Body of pancreas (tissue), 4 donors: Measurements from ENCODE around the gene GP9. TPM values are rescaled to one million over a fixed set of nuclear protein-coding genes. Genes with fewer than 3 reads are reported as not detected.

ENCODE experiments used
- ATAC-seq: fragments of 150-250 bp; one replicate; pipeline ENCODE4 v1.9.1; 2016
- DNase-seq, 4 donors: peaks; one replicate each; pipeline ENCODE4 v3.0.0-alpha.2; 2019
- H3K27ac ChIP-seq, 4 donors: fragments of 200-600 bp; sonication (generic); 1 replicate in 3 of 4; 2 replicates in 1 of 4; pipeline versions ENCODE4 v1.5.1 to v1.6.1; 2016 to 2019; ENCODE audit warnings: mild to moderate bottlenecking in 1 of 4, mixed read lengths in 1 of 4, moderate library complexity in 1 of 4
- H3K27me3 ChIP-seq, 2 donors: fragments of 200-600 bp; sonication (generic); one replicate each; pipeline ENCODE4 v1.6.0; 2016; ENCODE audit warnings: mild to moderate bottlenecking in 1 of 2
- H3K36me3 ChIP-seq, 2 donors: fragments of 200-600 bp; sonication (generic); replicated peaks in 1 of 2; 2 replicates each; pipeline ENCODE4 v1.5.1; 2016; ENCODE audit warnings: low read depth in 2 of 2; ENCODE audit not compliant: insufficient read depth in 1 of 2
- H3K4me1 ChIP-seq: fragments of 200-600 bp; sonication (generic); one replicate; pipeline ENCODE4 v1.6.0; 2016
- H3K4me3 ChIP-seq, 2 donors: fragments of 200-600 bp; sonication (generic); 1 replicate in 1 of 2; 2 replicates in 1 of 2; pipeline ENCODE4 v1.5.1; 2016 to 2019
- H3K9me3 ChIP-seq, 3 donors: fragments of 200-600 bp; sonication (generic); 1 replicate in 2 of 3; 2 replicates in 1 of 3; pipeline ENCODE4 v1.5.1; 2016
- CTCF ChIP-seq, 7 experiments: fragments of 450-650 bp in 4 of 7; fragments of 200-600 bp in 3 of 7; sonication (generic) in 3 of 7; IDR thresholded peaks; one replicate each; pipeline ENCODE4 v1.5.1; 2016 to 2019; ENCODE audit warnings: antibody characterized with exemption in 7 of 7
- POLR2A ChIP-seq, 3 donors: fragments of 450-650 bp; IDR thresholded peaks; one replicate each; pipeline ENCODE4 v1.6.1; 2016; ENCODE audit warnings: antibody characterized with exemption in 3 of 3, mild to moderate bottlenecking in 2 of 3
- WGBS, 2 donors: methylation state at CpG; one replicate each; pipeline ENCODE4 v1.1.5; 2017; 5-methylcytosine and 5-hydroxymethylcytosine counted together
- intact Hi-C: fragments of 100-400 bp; cut with DNase I; formaldehyde crosslinking; loops from one replicate; pipeline ENCODE4 v1.15.1; 2023
- total RNA-seq, 2 donors: library from RNA; depleted of rRNA; stranded (reverse); fragments of >200 nt; gene quantifications; one replicate each; pipeline ENCODE4 v1.1.0, GENCODE V29; 2016

GP9 gene
- total RNA-seq, 2 donors from 2014 or later = not detected

DNA sequence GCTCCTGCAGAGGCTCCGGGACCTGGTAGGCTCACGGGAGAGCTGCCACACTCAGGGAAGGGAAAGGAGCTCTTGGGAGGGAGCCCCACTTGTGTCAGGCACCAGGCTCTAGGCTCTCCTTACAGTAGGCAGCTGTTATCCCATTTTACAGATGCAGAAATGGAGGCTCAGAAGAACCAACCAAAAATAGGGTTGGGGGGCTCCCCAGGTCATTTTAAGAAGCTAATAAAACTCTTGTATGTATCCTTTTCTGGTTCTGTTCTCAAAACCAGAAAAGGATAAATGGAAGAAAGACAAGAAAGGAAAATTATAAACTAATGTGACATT is 23.5 kb upstream of the GP9 start:
- Histone ChIP-seq H3K4me3 (no peak overlapping the region), H3K27me3 (no peaks in the 10 kb centered on the region), H3K4me1 (no peaks in the 10 kb centered on the region), H3K9me3 (no peaks in the 10 kb centered on the region), H3K27ac (no peak overlapping the region), H3K36me3 (no peaks in the 10 kb centered on the region)
- DNase-seq = no peak
- intact Hi-C loops = no loop called here
- no peak for TF ChIP-seq POLR2A (IDR thresholded peaks at IDR 0.05)
- 35 to 100% methylated on average over 2 of the region's 2 CpGs for WGBS, 2 donors
- no peak for ATAC-seq

DNA sequence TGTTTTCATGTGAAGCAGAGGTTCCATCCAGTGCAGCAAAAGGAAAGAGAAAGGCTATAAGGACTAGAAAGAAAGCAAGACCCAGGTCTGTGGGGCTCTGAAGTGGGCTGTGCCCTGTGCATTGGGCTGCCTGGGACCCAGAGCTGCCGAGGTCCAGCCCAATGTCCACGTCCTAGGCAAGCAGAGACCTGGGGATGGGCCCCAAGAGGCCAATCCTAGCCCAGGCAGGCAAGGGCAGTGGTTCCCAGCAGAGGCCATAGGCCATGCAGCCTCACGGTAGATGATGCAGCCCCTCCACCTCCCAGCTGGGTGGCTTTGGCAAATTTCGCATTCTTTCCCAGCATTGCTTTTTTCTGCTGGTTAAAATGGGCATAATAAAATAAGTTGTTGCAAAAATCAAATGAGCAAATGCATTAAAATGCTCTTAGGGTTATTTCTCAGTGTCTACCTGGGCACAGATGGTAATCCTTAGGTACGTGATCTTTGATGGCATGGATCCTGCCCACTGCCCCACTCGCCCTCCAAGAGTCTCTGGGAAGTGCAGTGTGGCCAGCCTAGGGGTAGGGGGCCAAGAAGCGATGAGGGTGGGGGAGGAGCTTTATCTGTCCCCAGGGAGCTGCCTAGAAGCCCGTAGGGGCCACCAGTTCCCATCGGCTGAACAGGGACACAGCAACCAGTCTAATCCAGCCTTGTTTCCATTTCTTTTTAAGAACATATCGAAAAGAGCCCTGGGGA is 22.3 kb upstream of the GP9 start:
- DNase-seq (peak in 1 of 4 donors; percentile 2), ATAC-seq (no peak)
- no peaks in the 10 kb centered on the region for H3K4me1 ChIP-seq
- WGBS, 2 donors = 76 to 83% methylated on average over 9 to 10 of the region's 10 CpGs
- H3K4me3 ChIP-seq = no peak overlapping the region
- H3K27me3 ChIP-seq = no peaks in the 10 kb centered on the region
- no peak for TF ChIP-seq POLR2A (IDR thresholded peaks at IDR 0.05)
- no peak for TF ChIP-seq CTCF (IDR thresholded peaks at IDR 0.05)
- H3K36me3 ChIP-seq = no peaks in the 10 kb centered on the region
- H3K9me3 ChIP-seq = no peaks in the 10 kb centered on the region
- H3K27ac ChIP-seq = no peak overlapping the region
- intact Hi-C loops = no loop called here

GRCh38 chr3:129039271-129040038 is 21.1 kb upstream of the GP9 start:
- ATAC-seq = peak; percentile 15
- TF ChIP-seq CTCF (IDR thresholded peaks at IDR 0.05) = no peak
- no peak for TF ChIP-seq POLR2A (IDR thresholded peaks at IDR 0.05)
- DNase-seq = peak in 2 of 4 donors; percentile 49 to 52

GRCh38 chr3:129040039-129040336 is 20.6 kb upstream of the GP9 start:
- Histone ChIP-seq H3K27me3 (no peaks in the 10 kb centered on the region), H3K27ac (no peak overlapping the region), H3K36me3 (no peaks in the 10 kb centered on the region), H3K9me3 (no peaks in the 10 kb centered on the region), H3K4me3 (no peak overlapping the region), H3K4me1 (no peaks in the 10 kb centered on the region)
- intact Hi-C loops = no loop called here
- DNase-seq (no peak), ATAC-seq (no peak)
- 60 to 64% methylated on average over 3 of the region's 3 CpGs for WGBS, 2 donors
- no peak for TF ChIP-seq CTCF (IDR thresholded peaks at IDR 0.05)

More at GRCh38 chr3:129039271-129040038, 21.1 kb upstream of the GP9 start:
- Histone ChIP-seq H3K27ac (no peak overlapping the region), H3K36me3 (no peaks in the 10 kb centered on the region), H3K4me3 (no peak overlapping the region), H3K9me3 (no peaks in the 10 kb centered on the region), H3K4me1 (no peaks in the 10 kb centered on the region), H3K27me3 (no peaks in the 10 kb centered on the region)
- WGBS, 2 donors = 59 to 62% methylated on average over 4 to 12 of the region's 14 CpGs
- intact Hi-C loops = no loop called here

GRCh38 chr3:129040579-129041300 is 19.8 kb upstream of the GP9 start:
- H3K4me3 ChIP-seq = no peak overlapping the region
- H3K4me1 ChIP-seq = peaks cover 4% of the 10 kb centered on the region
- no peak for TF ChIP-seq POLR2A (IDR thresholded peaks at IDR 0.05)
- no peak for TF ChIP-seq CTCF (IDR thresholded peaks at IDR 0.05)
- intact Hi-C loops = no loop called here
- no peaks in the 10 kb centered on the region for H3K27me3 ChIP-seq
- H3K9me3 ChIP-seq = no peaks in the 10 kb centered on the region
- ATAC-seq (no peak), DNase-seq (no peak)
- 88 to 90% methylated on average over 15 of the region's 15 CpGs for WGBS, 2 donors
- H3K27ac ChIP-seq = no peak overlapping the region
- H3K36me3 ChIP-seq = no peaks in the 10 kb centered on the region
